ENCODE measurements around the gene CHL1.

- TF ChIP-seq, protein P1, sequence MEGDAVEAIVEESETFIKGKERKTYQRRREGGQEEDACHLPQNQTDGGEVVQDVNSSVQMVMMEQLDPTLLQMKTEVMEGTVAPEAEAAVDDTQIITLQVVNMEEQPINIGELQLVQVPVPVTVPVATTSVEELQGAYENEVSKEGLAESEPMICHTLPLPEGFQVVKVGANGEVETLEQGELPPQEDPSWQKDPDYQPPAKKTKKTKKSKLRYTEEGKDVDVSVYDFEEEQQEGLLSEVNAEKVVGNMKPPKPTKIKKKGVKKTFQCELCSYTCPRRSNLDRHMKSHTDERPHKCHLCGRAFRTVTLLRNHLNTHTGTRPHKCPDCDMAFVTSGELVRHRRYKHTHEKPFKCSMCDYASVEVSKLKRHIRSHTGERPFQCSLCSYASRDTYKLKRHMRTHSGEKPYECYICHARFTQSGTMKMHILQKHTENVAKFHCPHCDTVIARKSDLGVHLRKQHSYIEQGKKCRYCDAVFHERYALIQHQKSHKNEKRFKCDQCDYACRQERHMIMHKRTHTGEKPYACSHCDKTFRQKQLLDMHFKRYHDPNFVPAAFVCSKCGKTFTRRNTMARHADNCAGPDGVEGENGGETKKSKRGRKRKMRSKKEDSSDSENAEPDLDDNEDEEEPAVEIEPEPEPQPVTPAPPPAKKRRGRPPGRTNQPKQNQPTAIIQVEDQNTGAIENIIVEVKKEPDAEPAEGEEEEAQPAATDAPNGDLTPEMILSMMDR (conservative IDR thresholded peaks at IDR 0.05): no peak
- no peak for TF ChIP-seq EZH2 (IDR thresholded peaks at IDR 0.05; ENCODE audit: low read depth)
Measured at GRCh38 chr3:207973-208372, 11.4 kb downstream of the CHL1 start.
